GM18873 (cell line): ENCODE measurements around the gene IPO5.
"Not testable (repeated sequence)": the region's sequence is repeated elsewhere in the genome, so short reads cannot be mapped to it uniquely, and the experiment has no call there.

ENCODE experiments used
- ATAC-seq: cut with Tn5 transposase; IDR thresholded peaks from one replicate; pipeline ENCODE4 v1.9.1; 2021; ENCODE audit warnings: mild to moderate bottlenecking, moderate library complexity, moderate number of reproducible peaks; ENCODE audit not compliant: unreplicated experiment, low FRiP score

IPO5 gene

DNA sequence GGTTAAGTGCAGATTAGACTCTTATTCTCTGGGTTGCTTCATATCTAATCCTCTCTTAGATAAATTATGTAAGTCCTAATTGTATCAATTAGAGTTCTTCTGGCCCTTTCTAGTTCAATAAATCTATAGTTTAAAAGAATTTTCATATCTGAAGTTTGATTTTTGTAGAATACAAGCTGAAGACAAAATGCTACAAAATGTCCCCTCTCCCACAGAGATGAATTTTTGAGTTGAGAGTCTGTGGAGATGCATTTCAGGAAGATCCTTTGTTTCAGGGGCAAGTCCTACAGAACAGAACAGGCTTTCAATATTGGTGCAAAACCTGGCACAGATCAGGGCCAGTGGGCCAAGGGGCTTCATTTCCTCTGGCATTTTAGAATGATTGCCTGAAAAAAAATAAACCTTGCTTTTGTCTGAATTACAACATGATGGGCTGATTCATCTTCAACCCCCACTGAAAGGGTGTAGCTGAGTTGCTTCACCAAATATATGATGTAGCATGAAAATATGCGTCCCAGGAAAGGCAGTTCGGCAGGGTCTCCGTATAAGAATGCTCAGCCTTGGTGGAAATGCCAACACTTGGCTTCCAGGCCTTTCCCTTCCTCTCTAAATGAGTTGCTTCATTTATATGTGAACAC is 6.4 kb upstream of the IPO5 start:
- ATAC-seq, result no peak

DNA sequence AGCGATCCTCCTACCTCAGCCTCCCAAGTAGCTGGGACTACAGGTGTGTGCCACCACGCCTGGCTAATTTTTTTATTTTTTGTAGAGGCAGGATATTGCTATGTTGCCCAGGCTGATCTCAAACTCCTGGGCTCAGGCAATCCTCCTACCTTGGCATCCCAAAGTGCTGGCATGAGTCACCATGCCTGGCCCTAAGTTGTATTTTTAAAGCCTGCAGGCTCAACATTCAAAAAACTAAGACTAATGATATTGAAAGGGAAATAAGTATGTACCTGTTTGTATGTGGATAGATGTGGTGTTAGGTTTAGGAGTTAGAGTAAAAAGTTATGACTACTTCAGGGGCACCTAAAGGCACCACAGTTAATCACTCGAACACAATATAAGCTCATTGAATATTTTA is 5.4 kb upstream of the IPO5 start:
- no peak for ATAC-seq

DNA sequence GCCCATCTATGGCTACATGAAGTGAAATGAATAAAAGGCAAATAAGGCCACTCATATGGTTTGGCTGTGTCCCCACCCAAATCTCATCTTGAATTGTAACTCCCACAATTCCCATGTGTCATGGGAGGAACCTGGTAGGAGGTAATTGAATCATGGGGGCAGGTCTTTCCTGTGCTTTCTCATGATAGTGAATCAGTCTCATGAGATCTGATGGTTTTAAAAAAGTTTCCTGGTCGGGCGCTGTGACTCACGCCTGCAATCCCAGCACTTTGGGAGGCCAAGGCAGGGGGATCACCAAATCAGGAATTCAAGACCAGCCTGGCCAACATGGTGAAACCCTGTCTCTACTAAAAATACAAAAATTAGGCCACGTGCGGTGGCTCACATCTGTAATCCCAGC is 4.2 kb upstream of the IPO5 start:
- ATAC-seq, result not testable (repeated sequence)

DNA sequence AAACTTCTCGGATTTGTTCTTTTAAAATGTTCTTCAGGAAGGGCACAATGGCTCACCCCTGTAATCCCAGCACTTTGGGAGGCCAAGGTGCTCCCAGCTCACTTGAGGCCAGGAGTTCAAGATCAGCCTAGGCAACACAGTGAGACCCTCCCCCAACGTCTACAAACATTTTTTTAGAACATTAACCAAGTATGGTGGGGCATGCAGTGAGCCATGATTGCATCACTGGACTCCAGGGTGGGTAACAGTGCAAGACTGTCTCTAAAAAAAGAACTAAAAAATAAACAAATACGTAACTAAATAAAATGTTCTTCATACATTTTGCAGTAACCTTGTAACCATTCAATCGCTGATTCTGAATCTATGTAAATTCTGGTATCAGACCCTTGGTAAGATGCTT is 2.1 kb upstream of the IPO5 start:
- no peak for ATAC-seq

DNA sequence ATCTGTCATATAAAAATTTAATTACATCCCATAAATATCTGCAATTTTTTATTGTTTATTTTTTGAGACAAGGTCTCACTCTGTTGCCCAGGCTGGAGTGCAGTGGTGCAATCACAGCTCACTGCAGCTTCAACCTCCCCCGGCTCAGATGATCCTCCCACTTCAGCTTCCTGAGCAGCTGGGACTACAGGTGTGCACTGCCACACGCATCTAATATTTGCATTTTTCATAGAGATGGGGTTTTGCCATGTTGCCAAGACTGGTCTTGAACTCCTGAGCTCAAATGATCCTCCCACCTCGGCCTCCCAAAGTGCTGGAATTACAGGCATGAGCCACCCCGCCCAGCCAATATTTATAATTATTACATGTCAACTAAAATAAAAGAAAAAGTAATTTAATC is 644 bp upstream of the IPO5 start:
- peak; percentile 53 for ATAC-seq

DNA sequence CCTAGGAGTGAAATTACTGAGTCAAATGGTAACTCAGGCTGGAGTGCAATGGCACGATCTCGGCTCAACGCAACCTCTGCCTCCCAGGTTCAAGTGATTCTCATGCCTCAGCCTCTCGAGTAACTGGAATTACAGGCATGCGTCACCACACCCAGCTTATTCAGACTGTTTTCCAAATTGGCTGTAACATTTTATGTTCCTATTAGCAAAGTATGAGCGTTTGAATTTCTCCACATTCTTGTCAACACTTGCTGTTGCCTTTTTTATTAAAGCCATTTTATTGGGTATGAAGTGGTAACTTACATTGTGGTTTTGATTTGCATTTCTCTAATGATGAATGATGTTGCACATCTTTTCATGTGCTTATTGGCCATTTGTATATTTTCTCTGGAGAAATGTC is 7.9 kb downstream of the IPO5 start:
- no peak for ATAC-seq

DNA sequence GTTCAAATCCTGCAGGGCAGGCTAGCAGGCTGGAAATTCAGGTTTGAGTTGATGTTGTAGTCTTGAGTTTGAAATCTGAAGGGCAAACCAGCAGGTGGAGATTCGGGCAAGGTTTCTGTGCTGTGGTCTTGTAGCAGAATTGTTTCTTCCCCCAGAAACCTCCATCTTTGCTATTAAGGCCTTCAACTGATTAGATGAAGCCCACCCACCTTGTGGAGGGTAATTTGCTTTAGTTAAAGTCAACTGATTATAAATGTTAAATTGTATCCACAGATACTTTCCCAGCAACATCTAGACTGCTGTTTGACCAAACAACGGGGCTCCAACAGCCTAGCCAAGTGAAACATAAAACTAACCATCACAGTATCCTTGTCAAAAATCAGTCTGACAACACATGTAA is 9.4 kb downstream of the IPO5 start:
- ATAC-seq, result no peak

DNA sequence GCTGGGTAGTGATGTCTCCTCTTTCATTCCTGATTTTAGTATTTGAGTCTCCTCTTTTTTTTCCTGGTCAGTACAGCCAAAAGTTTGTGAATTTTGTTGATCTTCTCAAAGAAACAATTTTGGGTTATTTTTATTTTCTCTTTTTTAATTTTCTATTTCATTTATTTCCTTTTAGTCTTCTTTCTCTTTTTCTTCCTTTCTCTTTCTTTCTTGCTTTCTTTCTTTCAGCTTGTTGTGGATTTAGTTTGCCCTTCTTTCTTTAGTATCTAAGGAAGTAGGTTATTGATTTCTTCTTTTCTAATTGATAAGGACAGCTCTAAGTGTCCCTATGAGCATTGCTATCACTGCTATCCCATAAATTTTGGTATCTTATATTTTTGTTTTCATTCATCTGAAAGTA is 13.8 kb downstream of the IPO5 start:
- no peak for ATAC-seq

DNA sequence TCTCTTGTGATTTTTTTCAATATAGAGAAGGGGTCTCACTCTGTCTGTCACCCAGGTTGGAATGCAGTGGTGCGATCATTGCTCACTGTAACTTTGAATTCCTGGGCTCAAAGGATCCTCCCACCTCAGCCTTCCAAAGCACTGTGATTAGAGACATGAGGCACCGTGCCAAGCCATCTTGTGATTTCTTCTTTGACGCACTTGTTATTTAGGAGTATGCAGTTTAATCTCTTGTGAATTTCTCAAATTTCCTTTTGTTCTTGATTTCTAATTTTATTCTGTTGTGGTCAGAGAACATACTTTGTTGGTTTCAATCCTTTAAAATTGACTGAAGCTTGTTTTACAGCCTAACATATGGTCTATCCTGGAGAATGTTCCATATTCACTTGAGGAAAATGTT is 14.5 kb downstream of the IPO5 start:
- no peak for ATAC-seq

DNA sequence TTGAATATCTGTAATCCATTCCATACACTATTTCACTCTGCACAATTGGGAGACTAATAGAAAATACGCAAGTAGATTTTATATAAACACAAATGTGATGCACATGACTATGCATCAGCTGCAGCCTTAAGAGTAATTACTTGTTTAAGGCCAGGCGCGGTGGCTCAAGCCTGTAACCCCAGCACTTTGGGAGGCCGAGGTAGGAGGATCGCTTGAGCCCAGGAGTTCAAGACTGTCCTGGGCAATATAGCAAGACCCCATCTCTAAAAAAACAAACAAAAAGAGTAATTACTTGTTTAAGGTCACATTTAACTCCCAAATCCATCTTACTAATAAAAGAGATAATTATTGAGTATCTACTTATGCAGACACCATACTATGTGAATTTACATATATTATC is 18.0 kb downstream of the IPO5 start:
- no peak for ATAC-seq

DNA sequence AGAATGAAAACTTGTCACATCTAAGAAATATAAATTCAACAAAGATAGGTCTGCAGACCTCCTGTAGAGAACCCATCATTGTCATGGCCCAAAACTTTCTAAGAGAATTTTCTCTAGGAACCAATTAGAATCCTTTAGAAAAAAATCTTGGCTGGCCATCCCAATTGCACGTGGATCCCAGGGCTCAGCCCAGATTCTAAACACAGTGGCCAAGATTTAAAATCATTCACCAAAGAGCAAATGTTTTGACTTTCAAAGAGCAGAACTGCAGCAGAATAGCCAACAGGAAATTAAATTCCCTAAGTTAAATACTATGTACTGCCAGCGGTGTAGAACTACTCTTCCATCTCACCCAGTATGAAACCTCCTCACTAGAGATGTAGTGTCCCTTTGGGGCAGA is 21.3 kb downstream of the IPO5 start:
- no peak for ATAC-seq

DNA sequence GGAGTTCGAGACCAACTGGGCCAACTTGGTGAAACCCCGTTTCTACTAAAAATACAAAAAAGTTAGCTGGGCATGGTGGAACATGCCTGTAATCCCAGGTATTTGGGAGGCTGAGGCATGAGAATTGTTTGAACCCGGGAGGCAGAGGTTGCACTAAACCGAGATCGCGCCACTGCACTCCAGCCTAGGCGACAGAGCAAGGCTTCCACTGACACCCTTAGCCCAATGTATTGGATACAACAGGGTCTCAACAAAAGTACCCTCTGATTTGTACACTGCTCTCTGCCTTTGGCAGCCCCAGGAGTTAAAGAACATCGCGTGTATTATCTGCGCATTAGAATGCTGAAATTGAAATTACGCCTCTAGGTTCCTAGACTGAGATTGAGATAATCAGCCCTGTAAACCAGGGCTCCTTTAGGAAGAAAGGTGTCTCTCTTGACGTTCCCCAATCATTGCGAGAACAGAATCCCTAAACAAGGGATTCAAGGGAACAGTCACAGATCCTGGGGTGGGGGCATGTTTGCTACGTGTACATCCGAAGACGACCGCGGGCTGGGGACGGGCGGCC is 21.9 kb downstream of the IPO5 start:
- no peak for ATAC-seq

DNA sequence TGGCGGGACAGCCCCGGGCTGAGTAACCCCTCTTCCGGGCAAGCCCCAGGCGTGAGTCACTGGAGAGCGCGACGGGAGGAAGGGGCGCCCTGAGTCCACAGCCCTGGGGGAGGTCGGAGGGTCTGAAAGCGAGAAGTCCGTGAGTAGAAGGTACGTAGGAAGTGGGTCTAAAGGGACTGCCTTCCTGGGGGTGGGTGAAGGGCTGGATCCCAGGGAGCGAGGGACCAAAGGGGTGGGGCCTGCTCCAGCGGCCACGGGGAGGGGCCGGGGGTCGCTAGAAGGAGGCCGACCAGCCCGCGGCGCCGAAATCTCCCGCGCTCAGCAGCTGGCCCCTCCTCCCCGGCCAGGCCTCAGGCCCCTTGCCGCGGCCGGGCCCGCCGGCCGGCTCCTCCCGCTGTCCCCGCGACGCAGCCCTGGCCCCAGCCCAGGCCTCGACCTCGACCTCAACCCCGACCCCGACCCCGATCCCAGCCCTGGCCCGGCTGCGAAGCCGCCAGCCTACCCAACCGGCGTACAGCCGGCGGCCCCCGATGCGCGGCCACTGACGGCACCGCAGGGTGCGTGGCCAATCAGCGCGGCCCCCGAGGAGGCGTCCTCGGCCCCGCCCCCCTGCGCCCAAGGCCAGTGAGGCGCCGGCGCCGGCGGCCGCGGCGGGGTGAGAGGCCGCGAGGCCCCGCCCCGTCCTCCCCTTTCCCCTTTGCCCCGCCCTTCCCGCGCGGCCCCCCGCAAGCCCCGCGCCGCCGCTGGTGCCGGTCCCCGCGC is 22.6 kb downstream of the IPO5 start:
- ATAC-seq, result peak; percentile 73

DNA sequence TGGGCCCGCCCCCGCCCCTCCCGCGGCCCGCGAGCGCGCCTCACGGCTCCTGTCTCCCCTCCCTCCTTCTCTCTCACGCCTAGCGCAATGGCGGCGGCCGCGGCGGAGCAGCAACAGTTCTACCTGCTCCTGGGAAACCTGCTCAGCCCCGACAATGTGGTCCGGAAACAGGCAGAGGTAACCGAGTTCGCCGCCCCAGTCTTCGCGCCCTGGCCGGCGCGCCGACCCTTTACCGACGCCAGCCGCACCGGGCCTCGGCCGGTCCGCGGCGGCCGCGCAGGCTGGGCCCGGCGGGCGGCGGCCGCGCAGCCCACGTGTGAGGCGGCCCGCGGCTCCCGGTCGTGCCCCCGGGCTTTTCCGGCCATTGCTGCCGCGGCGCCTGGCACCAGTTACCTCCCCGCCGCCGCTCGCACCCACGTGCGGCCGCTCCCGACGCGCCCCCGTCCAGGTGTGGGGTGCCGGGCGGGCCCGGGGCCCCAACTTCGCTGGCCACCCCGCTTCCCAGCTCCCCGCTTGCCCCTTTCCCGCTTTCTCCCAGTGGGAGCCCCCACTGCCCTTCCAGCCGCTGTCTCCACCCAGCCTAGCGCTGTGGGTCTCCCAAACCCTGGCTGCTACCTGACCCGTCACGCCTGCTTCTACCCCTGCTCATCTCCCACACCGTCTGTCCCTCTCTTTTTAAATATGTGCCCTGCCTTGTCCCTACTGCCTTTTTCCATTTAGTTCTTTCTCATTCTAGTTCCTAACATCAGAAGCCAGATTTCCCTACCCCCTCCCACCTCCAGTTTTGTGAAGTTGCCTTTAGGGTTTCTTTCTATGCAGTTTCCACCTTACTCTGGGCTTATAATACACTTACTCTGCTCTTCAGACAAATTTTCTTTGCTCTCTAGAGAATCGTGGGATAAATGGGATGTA is 23.4 kb downstream of the IPO5 start:
- peak; percentile 44 for ATAC-seq

DNA sequence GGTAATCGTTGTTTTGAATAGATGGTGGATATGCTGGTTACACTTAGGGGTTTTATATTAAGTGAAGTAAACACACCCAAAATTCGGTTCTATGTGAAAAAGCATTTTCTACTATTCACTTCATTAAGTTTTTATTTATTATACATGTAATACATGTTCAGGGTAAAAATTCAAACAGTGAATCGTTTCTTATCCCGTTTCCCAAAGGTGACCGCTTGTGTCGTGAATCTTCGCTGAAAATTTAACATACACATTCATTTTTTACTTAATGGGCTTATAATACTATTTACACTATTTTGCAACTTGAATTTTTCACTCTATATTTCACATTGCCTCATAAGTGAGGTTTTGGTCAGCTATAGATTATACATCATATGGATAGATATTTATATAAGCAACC is 24.5 kb downstream of the IPO5 start:
- no peak for ATAC-seq

DNA sequence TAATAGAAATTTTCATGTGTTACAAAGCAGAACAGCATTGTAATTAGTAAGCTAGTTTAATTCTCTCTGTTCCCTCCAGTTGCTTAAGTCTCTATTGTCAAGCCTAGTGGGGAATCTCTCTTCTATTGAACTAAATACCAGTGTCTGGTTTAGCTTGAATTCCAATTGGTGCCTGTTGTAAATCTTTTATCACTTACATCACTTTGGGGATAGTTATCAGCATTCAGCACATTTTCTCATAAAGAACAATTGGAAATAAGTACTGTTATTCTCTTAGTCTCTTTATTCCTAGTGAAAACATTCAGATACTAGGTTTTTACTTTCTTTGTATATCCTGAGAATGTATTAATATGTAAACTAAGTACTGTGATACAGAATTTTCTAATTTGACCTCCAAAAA is 25.2 kb downstream of the IPO5 start:
- no peak for ATAC-seq

DNA sequence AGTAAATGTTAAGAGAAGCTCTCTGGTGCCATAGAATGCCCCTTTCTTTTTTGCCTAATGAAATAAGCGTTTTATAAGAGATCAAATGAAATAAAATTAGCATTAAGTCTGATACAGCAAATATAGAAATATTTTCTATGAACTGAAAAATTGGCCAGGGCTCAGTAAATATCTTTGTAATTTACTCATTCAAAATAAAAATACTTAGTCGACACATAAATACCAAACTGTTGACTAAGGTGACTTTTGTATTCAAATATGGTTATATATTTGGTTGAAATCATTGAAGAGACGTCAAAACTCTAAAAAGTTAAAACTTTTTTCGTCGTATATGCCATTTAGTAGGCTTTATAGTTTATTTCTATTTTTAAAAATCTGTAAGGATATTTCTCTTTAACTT is 25.6 kb downstream of the IPO5 start:
- ATAC-seq, result no peak

DNA sequence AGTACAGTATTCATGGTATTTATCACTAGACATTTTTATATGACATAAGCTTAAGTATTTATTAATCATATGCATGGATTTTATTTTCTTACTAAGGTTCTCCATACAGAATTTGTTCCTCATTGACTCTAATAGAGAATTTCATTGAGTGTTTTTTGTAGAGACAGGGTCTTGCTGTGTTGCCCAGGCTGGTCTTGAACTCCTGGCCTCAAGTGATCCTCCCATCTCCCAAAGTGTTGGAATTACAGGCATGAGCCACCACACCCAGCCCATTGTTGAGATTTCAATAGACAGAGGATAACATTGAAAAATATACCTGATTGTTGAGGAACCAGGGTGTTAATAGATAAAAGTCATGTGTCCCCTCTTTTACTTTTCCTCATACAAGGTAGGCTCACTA is 26.1 kb downstream of the IPO5 start:
- ATAC-seq, result no peak

DNA sequence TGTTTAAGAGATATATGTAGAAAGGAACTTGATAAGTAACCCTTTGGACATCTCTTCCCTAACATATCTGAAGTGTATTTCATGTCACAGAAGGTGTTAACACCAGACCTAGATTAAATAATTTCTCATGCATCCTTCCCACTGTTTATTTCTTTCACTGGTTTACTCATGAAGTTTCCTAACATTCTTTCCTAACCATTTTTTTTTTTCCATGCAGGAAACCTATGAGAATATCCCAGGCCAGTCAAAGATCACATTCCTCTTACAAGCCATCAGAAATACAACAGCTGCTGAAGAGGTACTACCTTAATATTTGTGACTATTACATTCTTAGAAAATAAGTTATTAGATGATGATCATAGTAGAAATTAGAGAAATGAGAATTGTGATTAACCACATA is 28.8 kb downstream of the IPO5 start:
- ATAC-seq, result no peak

DNA sequence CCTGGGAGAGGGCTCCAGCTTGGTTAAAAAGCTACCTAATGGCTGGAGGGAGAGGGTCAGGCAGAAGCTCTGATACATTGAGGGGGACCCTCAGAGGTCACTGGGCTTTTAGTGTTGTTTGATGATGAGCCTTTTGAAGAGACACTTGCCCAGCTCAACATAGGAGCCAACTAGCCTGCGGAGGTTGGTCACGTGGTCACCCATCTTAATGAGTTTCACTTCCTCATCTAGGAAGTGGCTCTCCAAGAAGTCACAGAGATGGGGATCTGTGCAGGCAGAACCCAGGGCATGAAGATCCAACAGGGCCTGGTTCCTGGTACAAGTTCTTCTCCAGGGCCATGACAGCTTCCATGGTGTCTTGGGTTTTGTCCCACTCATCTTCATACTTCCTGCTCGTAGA is 33.4 kb downstream of the IPO5 start:
- ATAC-seq, result peak; percentile 81

DNA sequence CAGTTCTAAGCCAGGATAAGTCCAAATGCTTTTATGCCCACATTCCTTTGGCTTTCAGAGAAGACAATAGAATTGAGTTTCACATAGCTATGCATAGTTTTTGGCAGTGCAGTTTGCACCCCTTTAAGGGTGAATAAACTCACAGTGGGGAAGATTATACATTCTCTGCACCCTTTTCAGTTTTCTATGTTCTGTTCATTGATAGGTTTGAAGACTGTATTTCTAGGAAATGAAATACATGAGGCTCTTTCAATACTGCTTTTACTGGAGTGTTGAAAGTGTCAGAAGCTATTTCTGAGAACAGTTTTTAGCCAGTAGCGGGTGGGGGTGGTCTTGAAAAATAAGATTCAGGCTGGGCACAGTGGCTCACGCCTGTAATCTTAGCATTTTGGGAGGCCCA is 46.2 kb downstream of the IPO5 start:
- no peak for ATAC-seq
